Measurements from ENCODE around the gene TRIM3. TPM values are rescaled to one million over a fixed set of nuclear protein-coding genes. Genes with fewer than 3 reads are reported as not detected.
A peak's percentile ranks its signal among the peaks of the same experiment; 100 is the strongest.

TRIM3 gene
- total RNA-seq, 1 donor from 2014 or later, result 25.6 TPM

DNA sequence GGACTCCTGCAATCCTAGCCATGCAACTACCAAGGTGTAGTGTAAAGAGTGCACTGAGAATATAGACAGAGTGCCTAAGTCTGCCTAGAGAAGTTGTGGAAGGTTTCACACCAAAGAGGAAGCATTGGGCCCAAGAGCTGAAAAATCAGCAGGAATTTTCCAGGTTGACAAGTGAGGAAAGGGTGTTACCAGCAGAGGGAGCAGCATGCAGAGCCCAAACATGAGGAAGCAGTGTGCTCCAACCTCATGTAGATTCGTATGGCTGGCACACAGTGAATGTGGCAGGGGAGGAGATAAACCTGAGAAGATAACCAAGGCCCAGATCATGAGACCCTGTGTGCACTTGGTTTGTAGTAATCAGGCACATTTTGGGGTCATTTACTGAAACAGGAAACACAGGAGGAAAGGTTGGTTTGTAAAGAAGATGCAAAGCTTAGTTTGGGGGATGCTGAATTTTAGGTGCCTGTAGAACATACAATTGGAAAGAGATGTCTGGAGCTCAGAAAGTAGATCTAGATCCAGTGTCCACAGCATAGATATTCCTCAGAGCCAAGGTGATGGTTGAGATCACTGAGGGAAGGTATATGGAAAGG lies 34.7 kb downstream of the TRIM3 start:
- peak; percentile 20 for DNase-seq (ENCODE audit: low read depth, low spot score)

DNA sequence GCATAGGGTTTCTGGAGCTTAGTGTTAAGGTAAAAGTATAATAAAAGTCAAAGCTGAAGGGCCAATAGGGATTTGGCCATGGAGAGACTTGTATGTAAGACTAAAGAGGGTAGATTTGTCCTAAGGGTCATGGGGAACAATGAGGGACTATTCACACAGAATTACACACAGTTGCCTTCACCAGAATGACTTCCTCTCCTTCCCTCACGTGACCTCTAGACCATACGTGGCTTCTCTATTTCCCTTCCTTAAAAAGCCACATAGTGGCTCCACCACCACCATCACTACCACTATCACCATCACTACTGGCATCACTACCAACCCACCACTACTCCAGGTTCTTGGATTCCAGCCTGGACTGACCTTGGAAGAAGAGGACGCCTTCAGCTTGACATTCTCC lies 35.7 kb downstream of the TRIM3 start:
- no peak for DNase-seq (ENCODE audit: low read depth, low spot score)

DNA sequence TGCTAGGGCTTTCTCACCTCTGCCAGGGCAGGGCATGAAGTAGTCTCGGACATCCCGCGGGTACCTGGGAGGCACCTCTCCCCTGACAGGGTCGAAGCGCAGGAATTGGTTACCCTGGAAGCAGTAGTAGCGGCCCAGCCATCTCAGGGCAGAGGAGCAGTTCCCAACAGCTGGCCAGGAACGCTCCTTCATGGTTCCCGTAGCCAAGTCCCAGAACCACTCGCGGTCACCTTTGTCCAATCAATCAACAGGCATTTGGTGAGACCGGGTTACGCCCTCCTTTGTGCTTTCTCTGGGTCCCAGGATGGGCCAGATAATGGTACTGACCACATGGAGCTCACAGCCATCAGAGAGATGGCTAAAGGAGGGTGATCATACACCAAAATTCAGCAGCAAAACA lies 36.3 kb downstream of the TRIM3 start:
- no peak for DNase-seq (ENCODE audit: low read depth, low spot score)

DNA sequence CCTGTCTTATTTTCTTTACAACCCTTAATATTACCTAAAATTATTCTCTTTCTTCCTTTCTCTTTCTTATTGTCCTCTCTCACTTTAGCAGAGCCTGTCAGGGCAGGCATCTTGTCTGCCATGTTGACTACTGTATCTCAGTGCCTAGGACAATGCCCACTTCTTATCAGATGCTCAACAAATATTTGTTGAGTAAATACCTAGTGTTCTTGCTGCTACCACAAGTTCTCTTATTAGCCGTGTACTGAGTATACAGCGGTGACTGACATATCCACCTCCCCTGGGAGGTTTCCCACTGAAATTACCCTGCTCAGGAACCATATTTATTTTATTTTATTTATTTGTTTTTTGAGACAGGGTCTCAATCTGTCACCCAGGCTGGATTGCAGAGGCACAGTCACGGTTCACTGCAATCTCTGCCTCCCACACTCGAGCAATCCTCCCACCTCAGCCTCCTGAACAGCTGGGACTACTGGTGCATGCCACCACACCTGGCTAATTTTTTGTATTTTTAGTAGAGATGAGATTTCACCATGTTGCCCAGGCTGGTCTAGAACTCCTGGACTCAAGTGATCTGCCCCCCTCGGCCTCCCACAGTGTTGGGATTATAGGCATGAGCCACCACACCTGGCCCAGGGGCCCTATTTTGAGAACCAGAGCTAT lies 39.6 kb downstream of the TRIM3 start:
- no peak for DNase-seq (ENCODE audit: low read depth, low spot score)

DNA sequence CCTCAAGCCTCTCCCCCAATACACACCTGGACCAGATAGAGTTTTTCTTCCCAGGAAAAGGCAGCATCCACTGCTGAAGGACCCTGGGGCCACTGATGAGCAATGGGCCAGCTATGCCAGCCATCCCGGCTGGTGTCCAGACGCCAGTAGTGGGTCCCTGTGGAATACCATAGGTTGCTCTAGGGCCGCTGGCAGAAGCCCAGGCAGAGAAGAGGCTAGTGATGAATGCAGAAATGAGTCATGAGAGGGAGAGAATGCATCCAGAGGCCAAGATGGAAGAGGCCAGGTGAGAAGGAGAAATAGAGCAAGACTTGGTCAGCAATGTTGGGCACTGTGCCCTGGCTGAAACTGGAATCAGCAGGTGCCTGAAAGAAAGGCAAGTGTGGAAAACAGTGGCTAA lies 41.9 kb downstream of the TRIM3 start:
- no peak for DNase-seq (ENCODE audit: low read depth, low spot score)

DNA sequence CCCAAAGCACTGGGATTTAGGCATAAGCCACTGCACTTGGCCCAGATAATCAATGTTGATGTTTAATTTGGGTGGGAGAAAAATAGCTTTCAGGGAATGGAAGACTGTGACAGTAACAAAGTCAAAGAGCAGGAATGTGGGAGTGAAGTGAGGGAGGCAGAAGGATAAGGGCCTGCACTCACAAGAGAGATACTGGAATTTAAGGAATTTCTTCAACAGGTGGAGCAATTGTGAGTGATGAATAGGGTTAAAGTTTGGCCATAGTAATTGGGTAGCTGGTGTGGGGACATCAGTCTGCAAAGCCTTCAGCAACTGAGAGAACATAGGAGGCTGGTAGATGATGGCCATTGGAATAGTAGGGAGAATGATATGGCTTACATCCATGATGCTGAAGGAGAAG lies 46.2 kb downstream of the TRIM3 start:
- no peak for DNase-seq (ENCODE audit: low read depth, low spot score)

DNA sequence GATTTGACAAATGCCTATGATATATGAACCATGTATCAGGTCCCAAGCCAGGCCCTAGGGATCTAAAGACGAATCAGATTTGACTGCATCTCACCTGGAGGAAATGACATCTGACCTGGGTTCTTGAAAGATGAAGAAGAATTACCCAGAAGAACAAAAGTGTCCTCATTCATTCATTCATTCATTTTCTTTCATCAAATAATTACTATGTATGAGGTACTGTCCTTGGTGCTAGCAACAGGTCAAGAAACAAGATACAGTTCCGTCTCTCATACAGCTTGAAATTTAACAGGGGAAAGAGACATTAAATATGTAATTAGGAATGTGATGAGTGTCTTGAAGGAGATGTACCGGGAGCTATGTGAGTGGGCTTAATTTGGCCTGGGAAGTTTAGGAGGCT lies 53.1 kb downstream of the TRIM3 start:
- no peak for DNase-seq (ENCODE audit: low read depth, low spot score)

DNA sequence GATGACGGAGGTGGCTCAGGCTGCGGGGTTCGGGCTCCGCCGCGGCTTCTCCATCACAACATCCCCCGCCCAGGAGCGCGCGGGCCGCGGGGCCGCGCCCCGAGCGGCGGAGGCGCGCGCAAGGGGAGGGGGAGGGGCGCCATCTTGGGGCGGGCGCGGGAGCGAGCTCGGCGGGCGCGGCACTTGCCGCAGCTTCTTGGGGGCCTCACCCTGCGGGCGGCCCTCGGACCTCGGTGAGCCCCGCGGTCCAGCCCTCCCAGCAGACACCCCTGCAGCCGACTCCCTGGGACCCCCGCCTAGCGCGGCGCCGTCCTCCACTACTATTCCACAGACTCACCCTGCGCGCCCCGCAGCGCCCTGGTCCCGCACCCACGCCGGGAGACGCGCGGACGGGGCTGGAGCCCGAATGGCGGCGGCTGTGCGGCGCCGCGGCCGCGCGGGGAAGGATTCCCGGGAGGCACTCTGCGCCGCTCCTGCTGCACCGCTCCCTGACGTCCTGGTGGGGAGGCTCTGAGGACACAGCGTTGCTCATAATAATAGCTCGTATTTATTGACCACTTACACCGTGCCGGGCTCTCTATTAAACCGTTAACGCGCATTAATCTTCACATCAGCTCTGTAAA lies 54.6 kb downstream of the TRIM3 start, which contains the start of gene APBB1:
Gene APBB1, minus strand, starts transcription at position 86 of the 623 bp plus-strand sequence. CDS start 7,747 bp downstream, outside the sequence.
- DNase-seq (ENCODE audit: low read depth, low spot score), result no peak

DNA sequence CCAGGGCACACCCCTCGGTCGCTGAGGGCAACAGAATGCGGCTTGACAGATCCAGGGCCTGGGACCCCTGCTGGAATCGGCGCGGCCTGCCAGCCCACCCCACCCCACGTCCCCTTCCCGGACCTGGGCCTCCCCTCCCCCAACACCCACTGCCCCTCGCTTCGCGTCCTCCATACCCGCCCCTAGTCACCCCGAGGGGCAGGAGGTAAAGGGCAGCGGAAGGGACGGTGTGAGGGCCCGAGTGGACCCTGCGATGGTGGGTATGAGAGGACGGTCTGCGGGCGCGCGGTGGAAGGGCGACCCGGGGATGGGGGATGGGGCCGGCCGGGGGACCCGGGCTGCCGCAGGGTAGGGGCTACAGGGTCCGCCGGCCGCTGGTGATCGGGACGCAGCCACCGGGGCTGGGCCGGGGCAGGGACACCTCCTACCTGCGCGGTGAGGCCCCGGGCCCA lies 55.2 kb downstream of the TRIM3 start:
- DNase-seq (ENCODE audit: low read depth, low spot score), result no peak

DNA sequence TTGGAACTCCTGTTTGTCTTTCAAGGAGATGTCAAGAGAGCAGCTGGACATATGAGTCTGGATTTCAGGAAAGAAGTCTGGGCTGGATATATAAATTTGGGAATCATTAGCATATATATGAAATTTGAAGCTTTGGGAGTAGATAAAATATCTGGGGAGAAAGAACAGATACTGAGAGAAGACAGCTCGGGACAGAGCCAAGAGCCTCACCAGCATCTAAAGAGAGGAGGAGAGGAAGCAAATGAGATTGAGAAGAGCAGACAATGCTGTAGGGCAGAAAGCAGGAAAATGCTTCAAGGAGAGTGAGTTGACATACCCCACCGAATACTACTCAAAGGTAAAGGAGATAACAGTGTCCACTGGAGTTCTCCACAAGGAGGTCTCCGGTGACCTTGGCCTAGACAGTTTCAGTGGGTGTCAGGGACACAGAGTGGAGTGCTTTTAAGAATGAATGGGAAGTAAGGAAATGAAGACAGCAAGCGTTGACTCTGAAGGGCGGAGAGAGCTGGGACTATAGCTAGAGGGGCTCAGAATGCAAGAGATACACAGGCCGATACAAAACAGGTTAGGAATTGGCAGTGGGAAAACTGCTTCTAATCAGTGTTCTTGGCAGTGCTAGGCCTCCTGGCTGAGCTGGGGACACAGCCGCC lies 55.7 kb downstream of the TRIM3 start:
- no peak for DNase-seq (ENCODE audit: low read depth, low spot score)

DNA sequence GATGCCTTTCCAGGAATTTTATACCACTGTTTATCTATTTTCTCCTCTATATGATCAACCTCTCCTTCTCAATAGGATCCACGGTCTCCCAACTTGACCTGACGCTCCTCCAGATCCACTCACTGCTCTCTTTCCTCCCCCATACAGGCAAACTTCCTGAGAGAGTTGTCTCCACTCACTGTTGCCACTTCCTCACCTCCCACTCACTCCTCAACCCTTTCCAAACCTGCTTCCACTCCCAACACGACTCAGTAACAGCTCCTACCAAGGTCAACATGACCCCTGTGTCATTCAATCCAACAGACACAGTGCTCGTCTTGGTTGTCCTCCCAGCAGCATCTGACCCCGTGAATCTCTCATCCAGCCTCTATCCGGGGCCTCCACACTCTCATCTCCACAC lies 57.9 kb downstream of the TRIM3 start:
- DNase-seq (ENCODE audit: low read depth, low spot score), result no peak

DNA sequence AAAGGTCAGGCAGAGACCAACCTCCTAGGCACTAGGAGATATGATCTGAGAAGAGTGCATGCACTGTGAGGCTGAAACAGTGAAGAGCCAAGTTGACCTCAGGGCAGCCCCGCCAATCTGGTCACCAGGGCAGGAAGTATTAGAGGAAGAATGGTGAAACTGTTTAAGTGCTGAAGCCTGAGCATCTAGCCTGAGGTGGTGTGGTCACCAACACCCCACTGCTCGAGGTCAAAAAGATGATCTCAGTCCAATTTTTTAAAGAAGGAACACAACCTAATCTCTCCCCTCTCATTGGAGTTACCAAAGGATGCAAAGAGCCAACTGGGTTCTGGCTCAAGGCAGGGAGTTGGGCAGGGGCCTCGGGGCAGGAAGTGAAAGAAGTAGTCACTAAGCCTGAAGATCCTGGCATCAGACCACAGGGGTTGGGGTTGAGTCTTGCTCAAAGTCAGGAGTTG lies 58.8 kb downstream of the TRIM3 start:
- DNase-seq (ENCODE audit: low read depth, low spot score), result no peak

DNA sequence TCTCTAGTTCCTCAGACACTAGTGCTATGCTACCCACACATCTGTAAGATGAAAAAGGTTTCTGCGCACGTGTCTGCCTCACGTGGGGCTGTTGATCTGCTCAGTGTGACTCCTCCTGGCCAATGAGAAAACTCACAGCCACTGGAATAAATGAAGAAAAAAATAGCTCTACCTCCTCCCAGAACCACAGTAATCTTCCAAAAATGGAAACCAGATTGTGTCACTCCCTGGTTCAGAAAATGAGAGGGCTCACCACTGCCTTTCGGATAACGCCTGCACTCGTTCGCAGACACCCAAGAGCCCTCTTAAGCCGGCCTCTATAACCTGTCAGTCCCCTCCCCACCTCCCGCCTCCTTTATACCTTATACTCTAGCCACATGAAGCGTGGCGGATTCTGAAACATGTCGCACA lies 59.9 kb downstream of the TRIM3 start:
- DNase-seq (ENCODE audit: low read depth, low spot score), result no peak

DNA sequence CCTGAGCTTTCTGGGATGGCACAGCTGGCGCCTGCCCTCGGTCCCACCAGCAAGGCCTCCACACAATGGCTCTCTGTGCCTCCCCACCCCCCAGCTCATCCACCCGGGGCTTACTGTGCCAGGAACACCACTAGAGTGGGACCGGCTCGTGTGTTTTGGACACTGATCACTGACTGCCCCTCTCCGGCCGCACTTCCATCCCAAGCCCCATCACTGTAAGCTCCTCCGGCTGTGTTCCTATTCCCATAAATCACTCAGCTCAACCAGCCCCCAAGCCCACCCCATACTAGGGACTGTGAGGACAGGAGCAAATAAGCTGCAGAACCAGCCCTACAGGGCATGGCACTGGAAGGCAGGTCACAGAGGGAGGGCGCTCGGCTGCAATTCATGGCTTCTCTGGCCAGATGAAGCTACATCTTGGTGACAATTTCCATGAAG lies 62.1 kb downstream of the TRIM3 start:
- no peak for DNase-seq (ENCODE audit: low read depth, low spot score)

DNA sequence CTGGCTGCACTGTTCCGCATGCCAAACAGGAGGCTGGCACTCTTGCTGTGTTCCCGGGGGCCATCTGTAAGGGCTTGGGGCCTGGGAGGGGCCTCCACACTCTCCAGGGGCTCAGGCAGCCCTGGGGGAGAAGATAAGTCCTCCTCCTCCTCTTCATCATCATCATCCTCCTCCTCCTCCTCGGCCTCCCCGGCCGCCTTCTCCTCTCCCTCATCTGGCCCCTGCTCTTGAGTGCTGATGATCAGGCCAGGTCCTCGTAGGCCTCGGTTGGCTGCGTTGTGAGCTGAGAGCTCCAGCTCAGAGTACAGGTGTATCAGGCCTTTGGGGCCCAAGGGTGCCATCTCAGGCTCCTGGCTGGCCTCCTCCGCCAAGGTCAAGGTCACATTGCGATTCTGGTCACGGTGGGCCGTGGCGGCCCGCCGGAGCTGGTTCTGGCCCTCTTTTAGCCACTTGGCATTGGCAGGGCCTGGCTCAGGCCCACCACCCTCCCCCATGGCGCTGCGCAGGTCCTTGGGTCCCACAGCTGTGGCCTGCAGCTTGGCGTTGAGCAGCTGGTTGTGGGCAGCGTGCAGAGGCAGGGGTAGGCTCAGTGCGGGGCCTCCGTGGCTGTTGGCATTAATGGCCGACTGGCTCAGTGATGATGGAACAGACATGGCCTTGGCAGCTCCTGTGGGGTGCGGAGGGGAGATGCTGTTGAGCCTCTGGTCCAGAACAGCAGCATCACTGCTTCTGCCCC lies 62.9 kb downstream of the TRIM3 start:
- no peak for DNase-seq (ENCODE audit: low read depth, low spot score)

DNA sequence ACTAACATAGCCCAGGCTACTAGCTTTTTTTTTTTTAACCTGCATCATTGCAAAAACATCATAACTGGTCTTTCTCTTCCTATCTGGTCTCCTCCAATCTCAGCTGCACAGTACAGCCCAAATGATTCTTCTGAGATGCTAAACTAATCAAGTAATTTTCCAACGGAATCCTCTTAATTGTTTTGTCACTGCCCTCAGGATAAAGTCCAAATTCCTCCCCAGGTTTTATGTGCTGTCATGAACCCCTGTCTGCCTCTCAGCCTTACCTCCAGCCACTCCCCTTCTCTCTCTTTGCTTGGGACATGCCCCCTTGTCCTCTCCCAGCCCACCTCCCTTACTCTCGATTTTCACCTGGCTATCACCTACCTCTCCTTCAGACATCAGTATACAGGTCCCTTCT lies 67.4 kb downstream of the TRIM3 start:
- DNase-seq (ENCODE audit: low read depth, low spot score), result no peak

DNA sequence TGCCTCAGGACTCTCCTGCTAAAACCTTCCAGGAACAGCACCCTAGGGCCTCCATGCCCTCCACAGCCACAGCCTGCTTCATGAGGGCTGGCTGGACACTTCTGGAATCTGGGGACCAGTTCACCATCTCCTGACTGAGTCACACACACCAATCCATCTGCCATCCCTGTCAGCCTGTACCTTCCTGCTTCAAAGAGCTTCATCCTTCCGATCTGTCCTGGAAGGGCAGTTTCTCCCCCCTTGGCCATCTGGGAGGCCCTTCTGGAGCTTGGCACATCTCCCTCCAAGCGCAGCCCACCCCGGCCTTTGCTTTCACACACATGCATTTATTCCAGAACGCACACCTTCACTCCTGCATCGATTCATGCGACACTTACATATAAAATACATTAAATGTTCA lies 67.9 kb downstream of the TRIM3 start:
- no peak for DNase-seq (ENCODE audit: low read depth, low spot score)

DNA sequence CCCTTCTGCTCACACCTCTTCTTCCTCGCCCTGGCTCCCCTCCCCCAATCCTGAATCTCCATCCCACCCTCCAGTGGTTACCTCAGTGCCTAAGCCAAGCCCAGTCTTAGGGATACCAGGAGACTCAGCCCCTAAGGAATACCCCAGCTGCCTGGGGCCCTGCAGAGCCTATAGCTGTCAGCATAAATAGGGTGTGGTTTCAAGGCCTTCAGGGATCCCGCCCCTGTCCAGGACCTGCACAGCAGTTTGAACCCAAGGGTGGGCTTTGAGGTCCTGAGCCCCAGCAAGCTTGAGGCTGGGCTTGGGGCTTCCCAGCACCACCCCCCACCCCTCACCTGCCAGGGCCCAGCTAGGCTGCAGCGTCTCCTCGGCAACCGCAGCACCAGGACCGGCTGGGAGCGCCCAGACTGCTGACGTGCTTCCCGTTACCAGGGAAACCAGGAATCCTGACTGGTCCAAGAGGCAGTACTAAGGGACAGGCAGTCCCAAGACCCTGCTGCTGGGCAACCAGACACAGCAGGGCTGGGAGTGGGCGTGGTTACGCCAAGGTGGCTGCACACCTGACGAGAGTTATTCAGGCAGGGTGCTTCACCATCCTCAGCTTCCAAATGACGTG lies 68.6 kb downstream of the TRIM3 start:
- no peak for DNase-seq (ENCODE audit: low read depth, low spot score)

DNA sequence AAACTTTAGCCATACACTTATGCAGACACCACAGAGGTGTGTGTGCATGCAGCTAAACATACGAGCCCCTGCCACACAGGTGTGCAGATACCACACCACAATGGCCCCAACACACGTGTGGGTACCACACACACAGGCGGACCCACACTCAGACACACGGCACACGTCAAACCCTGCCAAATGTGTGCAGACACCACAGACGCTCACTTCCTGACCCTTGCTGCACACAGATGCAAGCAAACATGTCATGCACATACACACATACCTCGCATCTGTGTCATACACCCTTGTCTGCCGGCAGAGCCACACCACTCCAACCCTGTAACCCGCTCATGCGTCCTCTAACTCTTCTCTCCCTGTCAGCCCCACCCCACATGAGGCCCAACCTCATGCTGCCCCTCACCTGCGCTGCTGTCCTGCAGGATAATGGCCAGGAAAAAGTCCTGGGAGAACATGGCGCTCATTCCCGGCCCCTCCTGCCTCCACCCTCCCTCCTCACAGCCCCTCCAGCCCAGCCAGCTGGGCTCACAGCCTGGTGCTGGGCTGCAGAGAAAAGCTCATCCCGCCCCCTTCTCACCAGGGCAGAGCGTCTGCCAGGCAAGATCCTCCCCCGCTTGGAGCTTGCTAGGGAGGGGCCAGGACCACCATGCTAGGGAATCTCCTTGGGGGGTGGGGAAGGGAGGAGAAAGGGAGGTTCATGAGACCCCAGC lies 69.2 kb downstream of the TRIM3 start:
- no peak for DNase-seq (ENCODE audit: low read depth, low spot score)

DNA sequence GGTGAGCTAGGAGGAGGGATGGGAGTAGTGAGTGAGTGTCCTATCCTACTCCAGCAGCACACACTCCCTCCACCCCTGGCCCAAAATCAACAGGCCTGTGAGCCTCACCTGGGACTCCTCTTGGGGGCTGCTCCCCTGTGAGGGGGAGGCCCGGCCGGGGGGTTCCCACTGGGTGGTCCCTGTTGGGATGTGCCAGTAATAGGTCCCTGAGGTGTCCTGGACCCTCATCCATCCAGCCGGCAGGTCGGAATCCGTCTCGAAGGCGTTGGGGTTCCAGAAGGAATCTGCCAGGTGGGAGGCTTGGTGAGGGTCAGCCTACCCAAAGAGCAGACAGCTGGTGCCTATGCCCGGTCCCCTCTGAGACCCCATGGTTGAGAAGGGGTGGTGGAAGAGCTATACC lies 70.2 kb downstream of the TRIM3 start:
- no peak for DNase-seq (ENCODE audit: low read depth, low spot score)

Data from pulmonary artery endothelial cell (primary cell).